SH-SY5Y (cell line): ENCODE measurements around the gene GASK1A.

Experiments used
- GATA2 ChIP-seq: IDR thresholded peaks from 2 replicates; pipeline ENCODE4 v1.6.1; 2011; ENCODE audit warnings: mild to moderate bottlenecking, low read depth, low read length
- GATA3 ChIP-seq: IDR thresholded peaks from 2 replicates; pipeline ENCODE4 v1.6.1; 2011; ENCODE audit warnings: low read depth, mild to moderate bottlenecking, low read length, moderate library complexity

DNA sequence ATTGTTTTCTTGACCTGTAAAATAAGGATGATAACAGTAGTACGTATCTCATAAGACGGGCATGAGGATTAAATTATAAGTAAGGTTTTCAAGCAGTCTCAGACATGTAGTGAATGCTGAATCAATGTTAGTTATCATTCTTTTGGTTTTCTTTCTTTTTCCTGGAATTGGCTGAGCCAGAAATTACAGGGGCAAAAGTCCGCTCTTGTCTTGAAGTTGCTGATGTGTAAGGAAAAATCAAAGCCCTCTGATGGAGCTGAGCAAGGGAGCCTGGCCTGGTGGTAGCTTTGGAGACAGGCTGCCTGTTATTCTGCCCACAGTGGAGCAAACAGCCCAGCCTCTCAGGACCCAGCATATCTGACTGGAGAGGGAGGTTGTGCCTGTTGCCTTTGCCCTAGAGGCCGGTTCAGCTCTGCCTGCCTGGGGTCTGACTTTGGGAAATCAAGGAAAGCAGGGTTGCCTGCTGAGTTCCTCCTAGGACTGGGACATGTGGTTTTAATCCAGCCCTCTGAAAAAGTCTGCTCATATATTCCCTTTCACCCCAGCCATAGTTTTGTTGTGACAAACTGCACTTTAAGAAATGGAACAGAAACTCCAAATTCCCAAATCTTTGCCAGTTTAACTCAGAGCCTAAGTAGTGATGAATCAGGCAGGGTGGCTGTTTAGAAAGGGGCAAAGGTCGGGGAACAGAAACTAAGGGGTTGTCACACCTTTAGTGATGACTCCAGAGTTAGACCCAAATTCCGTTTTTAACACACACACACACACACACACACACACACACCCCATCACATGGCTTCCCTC lies 40.1 kb downstream of the GASK1A start:
- TF ChIP-seq GATA2 (no peak), GATA3 (no peak)
